Measurements from ENCODE around the gene MED12.

Gene MED12

GRCh38 chrX:71118032-71118984 lies at the start of gene MED12:
Gene MED12 (plus strand): TSS chrX:71118596. CDS start chrX:71118755, 159 bp downstream.
- DNase-seq (ENCODE audit: extremely low read depth, low read depth), result peak; percentile 44
- TF ChIP-seq CTCF (IDR thresholded peaks at IDR 0.05; ENCODE audit: low read depth, low read length), result no peak

- no peak for DNase-seq (ENCODE audit: extremely low read depth, low read depth)
- TF ChIP-seq CTCF (IDR thresholded peaks at IDR 0.05; ENCODE audit: low read depth, low read length), result no peak
Observed at GRCh38 chrX:71070531-71070930, 47.9 kb upstream of the MED12 start.

- TF ChIP-seq CTCF (IDR thresholded peaks at IDR 0.05; ENCODE audit: low read depth, low read length), result no peak
- DNase-seq (ENCODE audit: extremely low read depth, low read depth), result no peak
Observed at GRCh38 chrX:71081330-71082123, 36.9 kb upstream of the MED12 start.

DNA sequence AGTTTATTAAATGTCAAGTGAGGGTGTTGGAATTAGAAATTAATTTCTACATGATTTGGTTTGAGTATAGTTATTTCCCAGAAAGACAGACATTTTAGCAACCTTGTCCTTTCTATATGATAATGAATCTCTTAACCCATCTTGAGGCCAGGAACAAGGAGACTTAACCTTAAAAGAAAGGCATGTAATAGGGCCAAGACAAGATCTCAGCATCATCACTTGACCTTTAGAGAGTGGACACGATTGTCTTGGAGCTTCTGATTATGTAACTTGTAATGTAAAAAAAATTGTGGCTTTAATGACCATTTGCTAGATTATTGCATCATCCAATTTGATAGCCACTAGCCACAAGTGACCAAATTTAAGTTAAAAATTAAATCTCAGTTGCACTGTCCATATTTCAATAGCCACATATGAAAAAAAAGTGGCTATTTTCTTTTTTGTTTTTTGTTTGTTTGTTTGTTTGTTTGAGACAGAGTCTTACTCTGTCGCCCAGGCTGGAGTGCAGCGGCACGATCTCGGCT lies 36.2 kb upstream of the MED12 start:
- DNase-seq (ENCODE audit: extremely low read depth, low read depth), result no peak
- TF ChIP-seq CTCF (IDR thresholded peaks at IDR 0.05; ENCODE audit: low read depth, low read length), result no peak

- TF ChIP-seq CTCF (IDR thresholded peaks at IDR 0.05; ENCODE audit: low read depth, low read length), result no peak
- DNase-seq (ENCODE audit: extremely low read depth, low read depth), result no peak
Observed at GRCh38 chrX:71082822-71083221, 35.6 kb upstream of the MED12 start.

DNA sequence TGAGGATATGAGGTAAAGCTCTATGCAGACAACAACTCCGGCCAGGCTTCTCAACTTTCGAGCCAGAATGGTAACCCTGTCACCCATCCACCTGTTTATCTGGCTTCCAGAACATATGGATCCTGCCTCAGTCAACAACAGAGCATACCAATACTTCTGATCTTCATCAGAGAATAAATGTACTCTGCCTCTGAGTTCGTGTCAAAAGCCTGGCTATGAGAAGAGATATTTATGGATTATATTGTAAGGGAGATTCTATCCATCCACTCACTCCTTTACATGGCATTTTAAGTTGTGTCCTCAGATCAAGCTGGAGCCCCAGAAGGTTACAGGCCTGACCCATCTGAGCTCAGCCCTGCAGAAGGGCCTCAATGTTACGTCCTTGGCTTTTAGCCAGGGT lies 32.5 kb upstream of the MED12 start:
- TF ChIP-seq CTCF (IDR thresholded peaks at IDR 0.05; ENCODE audit: low read depth, low read length), result no peak

More for the DNA sequence above, 32.5 kb upstream of the MED12 start:
- DNase-seq (ENCODE audit: extremely low read depth, low read depth), result no peak
